Gastroesophageal sphincter (tissue), 3 donors: Measurements from ENCODE around the gene SMTNL2.

Experiments
- CTCF ChIP-seq, 4 experiments: fragments of 200-600 bp in 2 of 4; fragments of 450-650 bp in 2 of 4; sonication (generic) in 1 of 4; IDR thresholded peaks; one replicate each; pipeline ENCODE4 v1.5.1; 2017 to 2019; ENCODE audit warnings: antibody characterized with exemption in 4 of 4, mild to moderate bottlenecking in 2 of 4, moderate library complexity in 2 of 4
- POLR2A ChIP-seq, 2 donors: fragments of 450-650 bp; IDR thresholded peaks; one replicate each; pipeline ENCODE4 v1.6.1; 2017; ENCODE audit warnings: antibody characterized with exemption in 2 of 2, mild to moderate bottlenecking in 2 of 2, moderate library complexity in 1 of 2
- POLR2AphosphoS5 ChIP-seq: sonication (generic); formaldehyde crosslinking; IDR thresholded peaks from one replicate; pipeline ENCODE4 v1.6.1; 2017; ENCODE audit warnings: antibody characterized with exemption

GRCh38 chr17:4588898-4589625 is 4.7 kb downstream of the SMTNL2 start:
- TF ChIP-seq CTCF (IDR thresholded peaks at IDR 0.05) (no peak), POLR2A (IDR thresholded peaks at IDR 0.05) (no peak), POLR2AphosphoS5 (no peak)
